ENCODE measurements around the gene SMU1.
A peak's percentile ranks its signal among the peaks of the same experiment; 100 is the strongest.
"Not testable (repeated sequence)": the region's sequence is repeated elsewhere in the genome, so short reads cannot be mapped to it uniquely, and the experiment has no call there.

Gene SMU1

GRCh38 chr9:33092634-33093033, 16.2 kb upstream of the SMU1 start:
- DNase-seq (ENCODE audit: low spot score), result no peak
- TF ChIP-seq CTCF (IDR thresholded peaks at IDR 0.05; ENCODE audit: extremely low read depth, missing control alignments), result no peak

- not testable (repeated sequence) for DNase-seq (ENCODE audit: low spot score)
Measured at GRCh38 chr9:33085672-33086071, 9.2 kb upstream of the SMU1 start.

- DNase-seq (ENCODE audit: low spot score), result no peak
- TF ChIP-seq CTCF (IDR thresholded peaks at IDR 0.05; ENCODE audit: extremely low read depth, missing control alignments), result no peak
Measured at GRCh38 chr9:33082538-33083326, 6.3 kb upstream of the SMU1 start.

GRCh38 chr9:33082128-33082527, 5.7 kb upstream of the SMU1 start:
- TF ChIP-seq CTCF (IDR thresholded peaks at IDR 0.05; ENCODE audit: extremely low read depth, missing control alignments), result no peak
- no peak for DNase-seq (ENCODE audit: low spot score)

- peak; percentile 40 for TF ChIP-seq CTCF (IDR thresholded peaks at IDR 0.05; ENCODE audit: extremely low read depth, missing control alignments)
- DNase-seq (ENCODE audit: low spot score), result peak; percentile 80
Measured at GRCh38 chr9:33081128-33081851, 4.8 kb upstream of the SMU1 start.

GRCh38 chr9:33080534-33080933, 4.1 kb upstream of the SMU1 start:
- no peak for DNase-seq (ENCODE audit: low spot score)
- no peak for TF ChIP-seq CTCF (IDR thresholded peaks at IDR 0.05; ENCODE audit: extremely low read depth, missing control alignments)

GRCh38 chr9:33068991-33069390, 7.5 kb downstream of the SMU1 start:
- no peak for DNase-seq (ENCODE audit: low spot score)
- no peak for TF ChIP-seq CTCF (IDR thresholded peaks at IDR 0.05; ENCODE audit: extremely low read depth, missing control alignments)
